Duodenal mucosa (tissue), 2 donors: ENCODE measurements around the gene SCARF2.
A peak's percentile ranks its signal among the peaks of the same experiment; 100 is the strongest.

ENCODE experiments used
- H3K27ac ChIP-seq: one replicate; pipeline ENCODE4 v1.7.0; 2013; ENCODE audit warnings: low read depth, low read length
- H3K27me3 ChIP-seq, 2 donors: one replicate each; pipeline ENCODE4 v1.7.0; 2013; ENCODE audit warnings: low read length in 2 of 2, control low read depth in 1 of 2; ENCODE audit not compliant: insufficient read depth in 2 of 2, control insufficient read depth in 1 of 2
- H3K36me3 ChIP-seq, 2 donors: one replicate each; pipeline ENCODE4 v1.7.0; 2013; ENCODE audit warnings: low read length in 2 of 2, control low read depth in 1 of 2; ENCODE audit not compliant: insufficient read depth in 2 of 2, control insufficient read depth in 1 of 2
- H3K4me1 ChIP-seq, 2 donors: one replicate each; pipeline ENCODE4 v1.7.0; 2013; ENCODE audit warnings: low read length in 2 of 2, control low read depth in 1 of 2; ENCODE audit not compliant: insufficient read depth in 2 of 2, control insufficient read depth in 1 of 2
- H3K4me3 ChIP-seq, 2 donors: one replicate each; pipeline ENCODE4 v1.7.0; 2013; ENCODE audit warnings: low read length in 2 of 2, low read depth in 1 of 2
- H3K9ac ChIP-seq, 2 donors: one replicate each; pipeline ENCODE4 v1.7.0; 2013; ENCODE audit warnings: low read length in 2 of 2, low read depth in 1 of 2
- H3K9me3 ChIP-seq, 2 donors: one replicate each; pipeline ENCODE4 v1.7.0; 2013; ENCODE audit warnings: low read length in 2 of 2, control low read depth in 1 of 2; ENCODE audit not compliant: control insufficient read depth in 1 of 2

The SCARF2 gene

GRCh38 chr22:20434773-20435172 is 2.9 kb downstream of the SCARF2 start:
- no peak overlapping the region for H3K9ac ChIP-seq
- H3K4me1 ChIP-seq = peaks cover 13 to 37% of the 10 kb centered on the region in 2 donors
- H3K9me3 ChIP-seq = no peaks in the 10 kb centered on the region
- H3K36me3 ChIP-seq = no peaks in the 10 kb centered on the region
- no peak overlapping the region for H3K4me3 ChIP-seq
- H3K27ac ChIP-seq = no peak overlapping the region
- peaks cover 72 to 76% of the 10 kb centered on the region in 2 donors for H3K27me3 ChIP-seq

- Histone ChIP-seq H3K9ac (no peak overlapping the region), H3K9me3 (no peaks in the 10 kb centered on the region), H3K4me3 (no peak overlapping the region), H3K36me3 (no peaks in the 10 kb centered on the region), H3K27ac (no peak overlapping the region), H3K27me3 (peaks cover 73 to 80% of the 10 kb centered on the region in 2 donors), H3K4me1 (peaks cover 13 to 42% of the 10 kb centered on the region in 2 donors)
These were observed 3.3 kb downstream of the SCARF2 start for GRCh38 chr22:20434264-20434751.

- H3K9me3 ChIP-seq = no peaks in the 10 kb centered on the region
- H3K27me3 ChIP-seq = peaks cover 75 to 81% of the 10 kb centered on the region in 2 donors
- H3K4me1 ChIP-seq = peaks cover 17 to 44% of the 10 kb centered on the region in 2 donors
- no peak overlapping the region for H3K27ac ChIP-seq
- no peaks in the 10 kb centered on the region for H3K36me3 ChIP-seq
- H3K4me3 ChIP-seq = no peak overlapping the region
- no peak overlapping the region for H3K9ac ChIP-seq
These were observed 3.9 kb downstream of the SCARF2 start for GRCh38 chr22:20433686-20434241.

GRCh38 chr22:20433191-20433590 is 4.4 kb downstream of the SCARF2 start:
- Histone ChIP-seq H3K9ac (no peak overlapping the region), H3K9me3 (no peaks in the 10 kb centered on the region), H3K27ac (no peak overlapping the region), H3K27me3 (peaks cover 74 to 78% of the 10 kb centered on the region in 2 donors), H3K4me1 (peaks cover 19 to 40% of the 10 kb centered on the region in 2 donors), H3K36me3 (no peaks in the 10 kb centered on the region), H3K4me3 (no peak overlapping the region)

- no peaks in the 10 kb centered on the region for H3K9me3 ChIP-seq
- peaks cover 75 to 80% of the 10 kb centered on the region in 2 donors for H3K27me3 ChIP-seq
- peaks cover 19 to 38% of the 10 kb centered on the region in 2 donors for H3K4me1 ChIP-seq
- no peak overlapping the region for H3K4me3 ChIP-seq
- no peak overlapping the region for H3K9ac ChIP-seq
- no peak overlapping the region for H3K27ac ChIP-seq
- H3K36me3 ChIP-seq = no peaks in the 10 kb centered on the region
These were observed 5.4 kb downstream of the SCARF2 start for GRCh38 chr22:20432244-20432686.

- peaks cover 19 to 33% of the 10 kb centered on the region in 2 donors for H3K4me1 ChIP-seq
These were observed 6.0 kb downstream of the SCARF2 start for GRCh38 chr22:20431511-20432192.

GRCh38 chr22:20430720-20431510 is 6.7 kb downstream of the SCARF2 start:
- Histone ChIP-seq H3K9ac (no peak overlapping the region), H3K27ac (no peak overlapping the region), H3K27me3 (peaks cover 74 to 78% of the 10 kb centered on the region in 2 donors), H3K9me3 (no peaks in the 10 kb centered on the region), H3K4me3 (peak overlapping the region; percentile 22 to 52), H3K36me3 (no peaks in the 10 kb centered on the region), H3K4me1 (peaks cover 19 to 31% of the 10 kb centered on the region in 2 donors)

More at GRCh38 chr22:20431511-20432192, 6.0 kb downstream of the SCARF2 start:
- Histone ChIP-seq H3K27me3 (peaks cover 72 to 79% of the 10 kb centered on the region in 2 donors), H3K9me3 (no peaks in the 10 kb centered on the region), H3K9ac (no peak overlapping the region), H3K4me3 (peak overlapping the region in 1 of 2 donors; percentile 52), H3K36me3 (no peaks in the 10 kb centered on the region), H3K27ac (no peak overlapping the region)

- Histone ChIP-seq H3K4me1 (peaks cover 19 to 25% of the 10 kb centered on the region in 2 donors), H3K9ac (no peak overlapping the region), H3K27ac (no peak overlapping the region), H3K4me3 (peak overlapping the region; percentile 59 to 73), H3K27me3 (peaks cover 67 to 73% of the 10 kb centered on the region in 2 donors), H3K9me3 (no peaks in the 10 kb centered on the region), H3K36me3 (no peaks in the 10 kb centered on the region)
These were observed 7.4 kb downstream of the SCARF2 start for GRCh38 chr22:20430101-20430719.

GRCh38 chr22:20429254-20430100 is 8.1 kb downstream of the SCARF2 start:
- peak overlapping the region; percentile 59 to 73 for H3K4me3 ChIP-seq
- no peaks in the 10 kb centered on the region for H3K36me3 ChIP-seq
- H3K9ac ChIP-seq = no peak overlapping the region
- no peaks in the 10 kb centered on the region for H3K9me3 ChIP-seq
- H3K27me3 ChIP-seq = peaks cover 60 to 73% of the 10 kb centered on the region in 2 donors
- peaks cover 19 to 25% of the 10 kb centered on the region in 2 donors for H3K4me1 ChIP-seq
- no peak overlapping the region for H3K27ac ChIP-seq
